Measurements from ENCODE around the gene DENND4A.

DNA sequence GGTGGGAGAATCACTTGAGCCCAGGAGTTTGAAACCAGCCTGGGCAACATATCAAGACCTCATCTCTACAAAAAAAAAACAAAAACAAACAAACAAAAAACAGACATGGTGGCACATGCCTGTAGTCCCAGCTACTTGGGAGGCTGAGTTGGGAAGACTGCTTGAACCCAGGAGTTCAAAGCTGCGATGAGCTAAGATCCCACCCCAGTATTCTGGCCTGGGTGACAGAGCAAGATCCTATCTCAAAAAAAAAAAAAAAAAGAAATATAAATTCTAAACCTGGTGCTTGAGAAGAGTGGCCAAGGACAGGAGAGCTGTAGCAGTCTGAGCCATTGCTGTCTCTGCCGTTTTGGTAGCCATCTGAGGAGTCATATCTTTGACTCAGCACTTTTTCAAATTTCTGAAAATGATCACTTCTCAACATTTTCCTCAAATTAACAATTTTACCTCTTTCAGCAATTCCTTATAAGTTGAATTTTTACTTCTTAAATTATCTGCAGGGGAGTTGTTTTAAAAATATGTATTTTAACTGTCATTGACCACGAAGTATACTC lies 3.6 kb upstream of the DENND4A start:
- TF ChIP-seq CTCF (IDR thresholded peaks at IDR 0.05) (no peak), POLR2A (IDR thresholded peaks at IDR 0.05) (no peak)

Measured in uterus (tissue), 2 donors.